Tibial nerve (tissue), 4 donors: Measurements from ENCODE around the gene KRT28.

Source experiments
- CTCF ChIP-seq, 5 experiments: fragments of 200-600 bp in 3 of 5; fragments of 450-650 bp in 2 of 5; sonication (generic) in 3 of 5; IDR thresholded peaks; one replicate each; pipeline ENCODE4 v1.5.1; 2016 to 2019; ENCODE audit warnings: antibody characterized with exemption in 5 of 5, mild to moderate bottlenecking in 3 of 5, moderate library complexity in 2 of 5
- EP300 ChIP-seq, 2 donors: sonication (generic); formaldehyde crosslinking; IDR thresholded peaks; one replicate each; pipeline ENCODE4 v1.6.1; 2017; ENCODE audit warnings: antibody characterized with exemption in 2 of 2, mild to moderate bottlenecking in 1 of 2
- POLR2A ChIP-seq, 2 donors: fragments of 450-650 bp; IDR thresholded peaks; one replicate each; pipeline ENCODE4 v1.6.1; 2017; ENCODE audit warnings: antibody characterized with exemption in 2 of 2, mild to moderate bottlenecking in 2 of 2, moderate library complexity in 2 of 2

DNA sequence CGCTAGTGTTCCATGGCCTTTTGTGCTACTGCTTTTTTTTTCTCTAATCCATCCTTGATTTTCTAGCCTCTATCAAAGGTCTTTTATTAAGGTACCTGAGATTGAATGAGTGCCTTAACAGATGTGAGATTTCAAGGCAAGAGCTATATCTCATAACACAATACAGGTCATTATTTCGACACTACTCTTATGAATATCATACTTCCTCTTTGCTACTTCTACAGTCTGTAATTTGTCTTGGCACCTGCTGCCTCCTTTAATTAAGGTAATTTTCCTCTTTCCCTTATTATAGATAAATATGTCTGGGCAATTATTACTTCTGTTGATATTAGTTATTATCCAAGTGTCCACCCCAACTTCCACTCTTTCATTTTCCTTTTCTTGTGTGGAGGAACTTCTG, 5.3 kb downstream of the KRT28 start:
- TF ChIP-seq POLR2A (IDR thresholded peaks at IDR 0.05) = no peak
- no peak for TF ChIP-seq CTCF (IDR thresholded peaks at IDR 0.05)
- TF ChIP-seq EP300 (IDR thresholded peaks at IDR 0.05) = no peak
